ENCODE data around the gene SCNN1B.

The SCNN1B gene

DNA sequence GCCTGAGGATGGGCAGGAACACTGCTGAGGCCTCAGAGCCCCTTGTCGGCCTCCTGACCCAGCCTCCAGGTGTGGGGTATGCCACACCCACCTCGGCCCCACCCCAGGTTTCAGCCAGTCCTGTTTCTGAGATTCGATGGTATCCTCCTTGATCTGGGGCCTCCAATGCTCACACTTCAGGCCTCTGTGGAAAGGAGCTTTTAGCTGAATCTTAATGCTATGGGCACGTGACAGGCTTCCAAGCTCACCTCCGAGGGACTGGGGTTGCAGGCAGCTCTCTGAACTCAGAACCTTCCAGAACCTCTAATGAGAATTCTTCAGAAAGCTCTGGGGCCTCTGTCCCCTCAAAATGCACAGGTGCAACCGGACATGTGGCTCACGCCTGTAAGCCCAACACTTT is 54.8 kb downstream of the SCNN1B start:
- no peak for DNase-seq (ENCODE audit: low read depth in 1 of 2, low spot score in 1 of 2)
- Histone ChIP-seq H3K27ac (replicated peaks) (no peak overlapping the region), H3K27me3 (ENCODE audit: insufficient read depth, poor library complexity, severe bottlenecking) (no peaks in the 10 kb centered on the region), H3K4me3 (replicated peaks; ENCODE audit: insufficient read depth, low read length) (no peak overlapping the region)
- TF ChIP-seq GABPA (IDR thresholded peaks at IDR 0.05; ENCODE audit: low read depth), result no peak
- no peak for TF ChIP-seq POLR2AphosphoS5 (IDR thresholded peaks at IDR 0.05; ENCODE audit: low read depth)
- TF ChIP-seq, protein P1, sequence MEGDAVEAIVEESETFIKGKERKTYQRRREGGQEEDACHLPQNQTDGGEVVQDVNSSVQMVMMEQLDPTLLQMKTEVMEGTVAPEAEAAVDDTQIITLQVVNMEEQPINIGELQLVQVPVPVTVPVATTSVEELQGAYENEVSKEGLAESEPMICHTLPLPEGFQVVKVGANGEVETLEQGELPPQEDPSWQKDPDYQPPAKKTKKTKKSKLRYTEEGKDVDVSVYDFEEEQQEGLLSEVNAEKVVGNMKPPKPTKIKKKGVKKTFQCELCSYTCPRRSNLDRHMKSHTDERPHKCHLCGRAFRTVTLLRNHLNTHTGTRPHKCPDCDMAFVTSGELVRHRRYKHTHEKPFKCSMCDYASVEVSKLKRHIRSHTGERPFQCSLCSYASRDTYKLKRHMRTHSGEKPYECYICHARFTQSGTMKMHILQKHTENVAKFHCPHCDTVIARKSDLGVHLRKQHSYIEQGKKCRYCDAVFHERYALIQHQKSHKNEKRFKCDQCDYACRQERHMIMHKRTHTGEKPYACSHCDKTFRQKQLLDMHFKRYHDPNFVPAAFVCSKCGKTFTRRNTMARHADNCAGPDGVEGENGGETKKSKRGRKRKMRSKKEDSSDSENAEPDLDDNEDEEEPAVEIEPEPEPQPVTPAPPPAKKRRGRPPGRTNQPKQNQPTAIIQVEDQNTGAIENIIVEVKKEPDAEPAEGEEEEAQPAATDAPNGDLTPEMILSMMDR (IDR thresholded peaks at IDR 0.05; ENCODE audit: insufficient read depth, low read length), result no peak
- TF ChIP-seq, protein P2, sequence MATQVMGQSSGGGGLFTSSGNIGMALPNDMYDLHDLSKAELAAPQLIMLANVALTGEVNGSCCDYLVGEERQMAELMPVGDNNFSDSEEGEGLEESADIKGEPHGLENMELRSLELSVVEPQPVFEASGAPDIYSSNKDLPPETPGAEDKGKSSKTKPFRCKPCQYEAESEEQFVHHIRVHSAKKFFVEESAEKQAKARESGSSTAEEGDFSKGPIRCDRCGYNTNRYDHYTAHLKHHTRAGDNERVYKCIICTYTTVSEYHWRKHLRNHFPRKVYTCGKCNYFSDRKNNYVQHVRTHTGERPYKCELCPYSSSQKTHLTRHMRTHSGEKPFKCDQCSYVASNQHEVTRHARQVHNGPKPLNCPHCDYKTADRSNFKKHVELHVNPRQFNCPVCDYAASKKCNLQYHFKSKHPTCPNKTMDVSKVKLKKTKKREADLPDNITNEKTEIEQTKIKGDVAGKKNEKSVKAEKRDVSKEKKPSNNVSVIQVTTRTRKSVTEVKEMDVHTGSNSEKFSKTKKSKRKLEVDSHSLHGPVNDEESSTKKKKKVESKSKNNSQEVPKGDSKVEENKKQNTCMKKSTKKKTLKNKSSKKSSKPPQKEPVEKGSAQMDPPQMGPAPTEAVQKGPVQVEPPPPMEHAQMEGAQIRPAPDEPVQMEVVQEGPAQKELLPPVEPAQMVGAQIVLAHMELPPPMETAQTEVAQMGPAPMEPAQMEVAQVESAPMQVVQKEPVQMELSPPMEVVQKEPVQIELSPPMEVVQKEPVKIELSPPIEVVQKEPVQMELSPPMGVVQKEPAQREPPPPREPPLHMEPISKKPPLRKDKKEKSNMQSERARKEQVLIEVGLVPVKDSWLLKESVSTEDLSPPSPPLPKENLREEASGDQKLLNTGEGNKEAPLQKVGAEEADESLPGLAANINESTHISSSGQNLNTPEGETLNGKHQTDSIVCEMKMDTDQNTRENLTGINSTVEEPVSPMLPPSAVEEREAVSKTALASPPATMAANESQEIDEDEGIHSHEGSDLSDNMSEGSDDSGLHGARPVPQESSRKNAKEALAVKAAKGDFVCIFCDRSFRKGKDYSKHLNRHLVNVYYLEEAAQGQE (IDR thresholded peaks at IDR 0.05; ENCODE audit: insufficient replicate concordance, low read depth), result no peak
- no peak for TF ChIP-seq SPI1 (IDR thresholded peaks at IDR 0.05; ENCODE audit: borderline replicate concordance, low read depth)

DNA sequence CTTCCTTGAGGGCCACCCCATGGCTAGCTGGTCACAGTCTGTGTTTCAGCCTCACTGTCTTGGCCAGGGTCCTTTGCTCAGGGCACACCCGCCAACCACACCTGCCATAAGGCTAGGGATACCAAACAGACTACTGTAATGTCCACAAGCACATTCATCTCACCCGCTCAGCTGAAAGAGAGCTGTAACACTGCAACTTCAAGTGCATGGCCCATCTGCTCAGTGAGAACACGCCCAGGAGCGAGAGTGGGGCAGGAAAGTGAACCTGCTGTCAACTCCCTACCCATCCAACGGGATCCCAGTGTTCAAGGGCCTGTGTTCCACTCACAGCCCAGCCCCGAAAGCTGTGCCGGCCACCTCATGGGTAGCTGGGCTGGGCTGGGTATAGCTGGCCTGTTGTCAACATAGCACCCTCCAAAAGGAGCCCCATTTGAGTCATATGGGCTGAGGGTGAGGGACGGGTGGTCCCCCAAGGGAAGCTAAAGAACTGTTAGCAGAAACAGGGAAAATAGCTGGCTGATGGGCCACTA is 55.7 kb downstream of the SCNN1B start:
- DNase-seq (ENCODE audit: low read depth in 1 of 2, low spot score in 1 of 2), result no peak
- H3K27ac ChIP-seq (replicated peaks), result no peak overlapping the region
- TF ChIP-seq, protein P1 (IDR thresholded peaks at IDR 0.05; ENCODE audit: insufficient read depth, low read length), result no peak
- TF ChIP-seq GABPA (IDR thresholded peaks at IDR 0.05; ENCODE audit: low read depth) (no peak), POLR2AphosphoS5 (IDR thresholded peaks at IDR 0.05; ENCODE audit: low read depth) (no peak), SPI1 (IDR thresholded peaks at IDR 0.05; ENCODE audit: borderline replicate concordance, low read depth) (no peak)
- TF ChIP-seq, protein P2 (IDR thresholded peaks at IDR 0.05; ENCODE audit: insufficient replicate concordance, low read depth), result no peak
- no peak overlapping the region for H3K4me3 ChIP-seq (replicated peaks; ENCODE audit: insufficient read depth, low read length)
- no peaks in the 10 kb centered on the region for H3K27me3 ChIP-seq (ENCODE audit: insufficient read depth, poor library complexity, severe bottlenecking)

DNA sequence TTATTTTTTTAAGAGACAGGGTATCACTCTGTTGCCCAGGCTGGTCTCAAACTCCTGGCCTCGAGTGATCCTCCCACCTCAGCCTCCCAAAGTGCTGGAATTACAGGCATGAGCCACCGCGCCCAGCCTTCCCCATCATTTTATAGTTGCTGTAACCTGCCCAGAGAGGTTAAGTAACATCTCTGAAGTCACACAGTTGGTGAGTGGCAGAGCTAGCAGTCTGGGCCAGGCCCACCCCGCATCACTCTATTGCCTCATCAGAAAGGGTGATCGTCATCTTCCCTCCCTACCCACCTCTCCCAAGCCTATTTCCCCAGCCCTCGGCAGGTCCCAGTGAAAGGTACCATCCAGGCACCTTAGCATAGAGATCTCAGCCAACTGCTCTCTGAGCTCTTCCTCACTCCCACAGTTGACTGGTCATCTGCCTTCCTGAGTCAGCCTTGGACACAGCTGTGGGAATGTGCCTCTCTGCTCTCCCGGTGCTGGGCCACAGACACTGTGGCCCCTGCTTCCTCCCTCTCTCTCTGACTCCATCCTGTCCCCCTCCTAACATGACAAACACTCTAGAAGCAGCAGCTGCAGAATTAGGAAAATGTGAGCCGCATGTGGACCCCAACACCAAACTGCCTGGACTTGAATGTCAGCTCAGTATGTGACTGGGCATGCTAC is 57.1 kb downstream of the SCNN1B start:
- Histone ChIP-seq H3K27me3 (ENCODE audit: insufficient read depth, poor library complexity, severe bottlenecking) (no peaks in the 10 kb centered on the region), H3K27ac (replicated peaks) (no peak overlapping the region), H3K4me3 (replicated peaks; ENCODE audit: insufficient read depth, low read length) (no peak overlapping the region)
- TF ChIP-seq, protein P2 (IDR thresholded peaks at IDR 0.05; ENCODE audit: insufficient replicate concordance, low read depth), result no peak
- TF ChIP-seq, protein P1 (IDR thresholded peaks at IDR 0.05; ENCODE audit: insufficient read depth, low read length), result no peak
- TF ChIP-seq POLR2AphosphoS5 (IDR thresholded peaks at IDR 0.05; ENCODE audit: low read depth) (no peak), SPI1 (IDR thresholded peaks at IDR 0.05; ENCODE audit: borderline replicate concordance, low read depth) (no peak), GABPA (IDR thresholded peaks at IDR 0.05; ENCODE audit: low read depth) (no peak)
- no peak for DNase-seq (ENCODE audit: low read depth in 1 of 2, low spot score in 1 of 2)
